ENCODE results near the gene CABP4. TPM values are rescaled to one million over a fixed set of nuclear protein-coding genes. Genes with fewer than 3 reads are reported as not detected.
A peak's percentile ranks its signal among the peaks of the same experiment; 100 is the strongest.

CABP4 gene
- total and polyA plus RNA-seq, 2 donors (not counting 1 experiment from before 2014, with no cell fraction given): 3.2 to 5.2 TPM

DNA sequence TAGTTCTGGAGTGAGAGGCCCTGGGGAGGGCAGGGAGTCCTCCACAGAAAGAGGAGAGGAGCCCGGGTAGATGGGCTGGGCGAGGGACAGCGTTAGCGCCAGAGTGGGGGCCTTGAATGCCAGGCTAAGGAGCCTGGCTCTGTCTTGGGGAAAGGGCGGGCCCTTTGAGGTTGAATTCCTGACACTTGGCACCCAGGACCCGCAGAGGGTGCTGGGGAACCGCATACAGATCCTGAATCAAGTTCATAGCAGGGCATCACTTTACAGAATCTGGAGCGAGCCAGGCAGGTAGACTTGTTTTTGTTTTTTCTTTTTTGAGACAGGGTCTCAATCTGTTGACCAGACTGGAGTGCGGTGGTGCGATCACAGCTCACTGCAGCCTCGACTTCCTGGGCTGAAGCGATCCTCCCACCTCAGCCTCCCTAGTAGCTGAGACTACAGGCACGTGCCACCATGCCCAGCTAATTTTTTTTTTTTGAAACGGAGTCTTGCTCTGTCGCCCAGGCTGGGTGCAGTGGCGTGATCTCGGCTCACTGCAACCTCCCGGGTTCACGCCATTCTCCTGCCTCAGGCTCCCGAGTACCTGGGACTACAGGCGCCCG is 33.6 kb upstream of the CABP4 start:
- Histone ChIP-seq H3K9me3 (ENCODE audit: control extremely low read depth in 1 of 3, control insufficient read depth in 2 of 3, insufficient read depth in 1 of 3, low read length in 2 of 3) (no peaks in the 10 kb centered on the region), H3K27me3 (replicated peaks in 1 of 4; ENCODE audit: control extremely low read depth in 1 of 4, control insufficient read depth in 3 of 4, insufficient read depth in 4 of 4, low read length in 3 of 4) (no peaks in the 10 kb centered on the region), H3K4me3 (ENCODE audit: control extremely low read depth in 1 of 5, extremely low read depth in 1 of 5, insufficient read depth in 1 of 5, low read depth in 2 of 5, low read length in 4 of 5) (peak overlapping the region in 1 of 5 experiments; percentile 4), H3K4me1 (ENCODE audit: control insufficient read depth in 2 of 2, insufficient read depth in 2 of 2, low read length in 2 of 2) (peaks cover 42 to 47% of the 10 kb centered on the region in 2 donors), H3K79me2 (ENCODE audit: control insufficient read depth, insufficient read depth, low read length) (peaks cover 23% of the 10 kb centered on the region), H2AFZ (ENCODE audit: insufficient read depth, low read depth, low read length, poor library complexity, severe bottlenecking) (no peak overlapping the region), H3K36me3 (replicated peaks in 1 of 2; ENCODE audit: control extremely low read depth in 1 of 2, control insufficient read depth in 1 of 2, extremely low read depth in 1 of 2, insufficient read depth in 2 of 2, low read length in 1 of 2) (no peaks in the 10 kb centered on the region), H3K4me2 (replicated peaks; ENCODE audit: low read depth, low read length, poor library complexity, severe bottlenecking) (peak overlapping the region; percentile 95), H3K27ac (ENCODE audit: low read length in 2 of 2) (peak overlapping the region in 1 of 2 donors; percentile 2), H3K9ac (ENCODE audit: low read length) (no peak overlapping the region), H4K20me1 (ENCODE audit: control insufficient read depth, insufficient read depth, low read length, poor library complexity, severe bottlenecking) (no peaks in the 10 kb centered on the region)
- intact Hi-C loops (cut with micrococcal nuclease): loop anchor here (1.0 to 2.0 kb wide), 4 partner anchors 15 to 48 kb away; partner anchors contain the start of genes PTPRCAP and TMEM134
- no peaks in the 10 kb centered on the region for H3K9me3 Mint-ChIP-seq (ENCODE audit: insufficient read depth)
- ATAC-seq (ENCODE audit: low read depth): no peak
- TF ChIP-seq, protein P1, sequence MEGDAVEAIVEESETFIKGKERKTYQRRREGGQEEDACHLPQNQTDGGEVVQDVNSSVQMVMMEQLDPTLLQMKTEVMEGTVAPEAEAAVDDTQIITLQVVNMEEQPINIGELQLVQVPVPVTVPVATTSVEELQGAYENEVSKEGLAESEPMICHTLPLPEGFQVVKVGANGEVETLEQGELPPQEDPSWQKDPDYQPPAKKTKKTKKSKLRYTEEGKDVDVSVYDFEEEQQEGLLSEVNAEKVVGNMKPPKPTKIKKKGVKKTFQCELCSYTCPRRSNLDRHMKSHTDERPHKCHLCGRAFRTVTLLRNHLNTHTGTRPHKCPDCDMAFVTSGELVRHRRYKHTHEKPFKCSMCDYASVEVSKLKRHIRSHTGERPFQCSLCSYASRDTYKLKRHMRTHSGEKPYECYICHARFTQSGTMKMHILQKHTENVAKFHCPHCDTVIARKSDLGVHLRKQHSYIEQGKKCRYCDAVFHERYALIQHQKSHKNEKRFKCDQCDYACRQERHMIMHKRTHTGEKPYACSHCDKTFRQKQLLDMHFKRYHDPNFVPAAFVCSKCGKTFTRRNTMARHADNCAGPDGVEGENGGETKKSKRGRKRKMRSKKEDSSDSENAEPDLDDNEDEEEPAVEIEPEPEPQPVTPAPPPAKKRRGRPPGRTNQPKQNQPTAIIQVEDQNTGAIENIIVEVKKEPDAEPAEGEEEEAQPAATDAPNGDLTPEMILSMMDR (IDR thresholded peaks at IDR 0.05): no peak
- no peak for TF ChIP-seq EZH2 (IDR thresholded peaks at IDR 0.05; ENCODE audit: borderline replicate concordance, insufficient read depth, low read depth, low read length, poor library complexity, severe bottlenecking)
- H3K27me3 Mint-ChIP-seq: no peaks in the 10 kb centered on the region
- CTCF ChIA-PET: interaction anchor here (0.9 to 10.4 kb wide), 7 partner anchors 13 to 47 kb away, joined by 3 to 121 read pairs (median 5); partner anchors contain the start of genes PPP1CA, PTPRCAP, RAD9A and TBC1D10C
- peak overlapping the region; percentile 91 for H3K27ac Mint-ChIP-seq
- POLR2A ChIA-PET: interaction anchor here (1.2 to 10.7 kb wide), 10 partner anchors 10 to 47 kb away, joined by 4 to 195 read pairs (median 33); partner anchors contain the start of genes PPP1CA, PTPRCAP, RAD9A and RPS6KB2
- 65% methylated on average over 12 of the region's 22 CpGs for WGBS (ENCODE audit: insufficient coverage)
- no peak for DNase-seq
- H3K4me3 Mint-ChIP-seq: peak overlapping the region; percentile 83
- peaks cover 43% of the 10 kb centered on the region for H3K4me1 Mint-ChIP-seq

GRCh38 chr11:67422891-67423290 is 32.3 kb upstream of the CABP4 start:
- DNase-seq (no peak), ATAC-seq (ENCODE audit: low read depth) (no peak)
- intact Hi-C loops (cut with micrococcal nuclease): no loop called here
- H3K9ac ChIP-seq (ENCODE audit: low read length): no peak overlapping the region
- Mint-ChIP-seq H3K4me1 (peaks cover 35% of the 10 kb centered on the region), H3K27me3 (no peaks in the 10 kb centered on the region), H3K4me3 (peak overlapping the region; percentile 55), H3K27ac (no peak overlapping the region), H3K9me3 (ENCODE audit: insufficient read depth) (no peaks in the 10 kb centered on the region)
- ChIA-PET CTCF (interaction anchor here (1.2 to 10.4 kb wide), 3 partner anchors 11 to 20 kb away, joined by 3 to 121 read pairs (median 5); partner anchors contain the start of genes PPP1CA, PTPRCAP and TBC1D10C), POLR2A (interaction anchor here (1.1 to 10.7 kb wide), 2 partner anchors 15 to 20 kb away, joined by 3 to 195 read pairs; partner anchors contain the start of genes PPP1CA, PTPRCAP and TBC1D10C)
- peaks cover 33 to 41% of the 10 kb centered on the region in 2 donors for H3K4me1 ChIP-seq (ENCODE audit: control insufficient read depth in 2 of 2, insufficient read depth in 2 of 2, low read length in 2 of 2)
- no peaks in the 10 kb centered on the region for H3K27me3 ChIP-seq (replicated peaks in 1 of 4; ENCODE audit: control extremely low read depth in 1 of 4, control insufficient read depth in 3 of 4, insufficient read depth in 4 of 4, low read length in 3 of 4)
- no peak overlapping the region for H3K27ac ChIP-seq (ENCODE audit: low read length in 2 of 2)
- WGBS (ENCODE audit: insufficient coverage): 86% methylated on average over 6 of the region's 6 CpGs
- no peaks in the 10 kb centered on the region for H3K36me3 ChIP-seq (replicated peaks in 1 of 2; ENCODE audit: control extremely low read depth in 1 of 2, control insufficient read depth in 1 of 2, extremely low read depth in 1 of 2, insufficient read depth in 2 of 2, low read length in 1 of 2)
- H3K4me3 ChIP-seq (ENCODE audit: control extremely low read depth in 1 of 5, extremely low read depth in 1 of 5, insufficient read depth in 1 of 5, low read depth in 2 of 5, low read length in 4 of 5): no peak overlapping the region
- H3K79me2 ChIP-seq (ENCODE audit: control insufficient read depth, insufficient read depth, low read length): peaks cover 30% of the 10 kb centered on the region
- H2AFZ ChIP-seq (ENCODE audit: insufficient read depth, low read depth, low read length, poor library complexity, severe bottlenecking): no peak overlapping the region
- TF ChIP-seq EZH2 (IDR thresholded peaks at IDR 0.05; ENCODE audit: borderline replicate concordance, insufficient read depth, low read depth, low read length, poor library complexity, severe bottlenecking): no peak
- TF ChIP-seq, protein P1 (IDR thresholded peaks at IDR 0.05): no peak
- H3K4me2 ChIP-seq (replicated peaks; ENCODE audit: low read depth, low read length, poor library complexity, severe bottlenecking): no peak overlapping the region
- H4K20me1 ChIP-seq (ENCODE audit: control insufficient read depth, insufficient read depth, low read length, poor library complexity, severe bottlenecking): no peaks in the 10 kb centered on the region
- H3K9me3 ChIP-seq (ENCODE audit: control extremely low read depth in 1 of 3, control insufficient read depth in 2 of 3, insufficient read depth in 1 of 3, low read length in 2 of 3): no peaks in the 10 kb centered on the region

All from B cell (primary cell).